Psoas muscle (tissue), 8 donors: ENCODE results near the gene RRAS2. TPM values are rescaled to one million over a fixed set of nuclear protein-coding genes. Genes with fewer than 3 reads are reported as not detected.

Source experiments
- ATAC-seq, 4 donors: fragments of 200-7000 bp; cut with Tn5 transposase; one replicate each; pipeline ENCODE4 v1.9.1; 2020; ENCODE audit warnings: moderate library complexity in 3 of 4, mild to moderate bottlenecking in 2 of 4
- DNase-seq, 2 donors: peaks; one replicate each; pipeline ENCODE4 v3.0.0-alpha.2; 2020
- H3K27ac ChIP-seq: fragments of 200-600 bp; one replicate; pipeline ENCODE4 v1.8.0; 2022
- H3K27me3 ChIP-seq, 3 donors: fragments of 200-600 bp in 1 of 3; one replicate each; pipeline versions ENCODE4 v1.6.1 to v1.8.0; 2013 to 2022; ENCODE audit warnings: low read length in 2 of 3, mild to moderate bottlenecking in 2 of 3, moderate library complexity in 1 of 3; ENCODE audit not compliant: insufficient read depth in 3 of 3
- H3K36me3 ChIP-seq, 2 donors: fragments of 200-600 bp in 1 of 2; one replicate each; pipeline versions ENCODE4 v1.6.1 to v1.8.0; 2013 to 2022; ENCODE audit warnings: low read depth in 1 of 2, mild to moderate bottlenecking in 1 of 2, moderate library complexity in 1 of 2; ENCODE audit not compliant: insufficient read depth in 1 of 2
- H3K4me1 ChIP-seq: fragments of 200-600 bp; one replicate; pipeline ENCODE4 v1.8.0; 2022
- H3K4me3 ChIP-seq: fragments of 200-600 bp; one replicate; pipeline ENCODE4 v1.8.0; 2022; ENCODE audit warnings: mild to moderate bottlenecking
- H3K9me3 ChIP-seq: fragments of 200-600 bp; one replicate; pipeline ENCODE4 v1.8.0; 2022
- CTCF ChIP-seq: fragments of 200-600 bp; IDR thresholded peaks from one replicate; pipeline ENCODE4 v1.8.0; 2022; ENCODE audit warnings: antibody characterized with exemption
- WGBS, 3 donors: extraction: QIAGEN DNeasy Blood & Tissue Kit; methylation state at CpG; one replicate each; pipeline versions ENCODE4 v1.1.6 to v1.1.7; 2013; 5-methylcytosine and 5-hydroxymethylcytosine counted together
- intact Hi-C, 2 donors: fragments of 100-400 bp; cut with DNase I; formaldehyde crosslinking; loops; one replicate each; pipeline versions ENCODE4 v1.11.0 to v1.14.2; 2022
- polyA plus RNA-seq, 3 donors: library from polyadenylated mRNA; stranded (reverse); fragments of 200-250 nt; gene quantifications; one replicate each; pipeline ENCODE4 v1.2.3, GENCODE V29; 2013
- total RNA-seq, 4 donors: library from RNA; stranded (reverse); fragmentation: NEBNext Ultra II Directional in 2 of 4; extraction: Animal tissue kit (Norgen Biotek cat#: 25700) in 2 of 4; gene quantifications; one replicate each; pipeline versions ENCODE4 v1.2.1 to v1.2.4, GENCODE V29; 2021 to 2023
- donor health status: healthy with polysubstance abuse.
- donor health status: DM: no; HTN: no; CAD: no; lungs with moderate emphysema.
- donor health status: Bipolar disorder and iron deficiency.
- donor health status: healthy.
- donor health status: DM: yes; HTN: yes; CAD: no.
- donor health status: DM: no; HTN: no; CAD: no.
- donor health status: DM: no; HTN: no; CAD: no.
- donor health status: DM: yes; HTN: yes; CAD: no.

The RRAS2 gene
- total and polyA plus RNA-seq, 7 donors, result 44.3 to 89.8 (median 54.0) TPM

GRCh38 chr11:14244926-14245325, 114.1 kb downstream of the RRAS2 start:
- Histone ChIP-seq H3K4me1 (no peaks in the 10 kb centered on the region), H3K27ac (no peak overlapping the region), H3K9me3 (no peaks in the 10 kb centered on the region), H3K36me3 (no peaks in the 10 kb centered on the region), H3K4me3 (no peak overlapping the region), H3K27me3 (no peaks in the 10 kb centered on the region)
- no peak for DNase-seq
- no peak for ATAC-seq
- WGBS, 3 donors, result 89 to 92% (median 90%) methylated on average over 8 of the region's 8 CpGs
- intact Hi-C loops, result loop anchor here in 1 of 2 donors (5.0 kb wide), 1 partner anchor 473 kb away; no protein-coding TSS in a partner anchor
- no peak for TF ChIP-seq CTCF

- ATAC-seq, result no peak
- Histone ChIP-seq H3K27me3 (no peaks in the 10 kb centered on the region), H3K36me3 (no peaks in the 10 kb centered on the region), H3K9me3 (no peaks in the 10 kb centered on the region), H3K4me3 (no peak overlapping the region), H3K4me1 (no peaks in the 10 kb centered on the region), H3K27ac (no peak overlapping the region)
- no peak for TF ChIP-seq CTCF
- intact Hi-C loops, result no loop called here
- no peak for DNase-seq
- WGBS, 3 donors, result 49 to 80% (median 72%) methylated on average over 4 of the region's 4 CpGs
These were observed 116.2 kb downstream of the RRAS2 start for GRCh38 chr11:14242733-14243132.

GRCh38 chr11:14242187-14242586, 116.8 kb downstream of the RRAS2 start:
- 27 to 44% (median 35%) methylated on average over 4 of the region's 4 CpGs for WGBS, 3 donors
- Histone ChIP-seq H3K4me1 (no peaks in the 10 kb centered on the region), H3K27ac (no peak overlapping the region), H3K36me3 (no peaks in the 10 kb centered on the region), H3K9me3 (no peaks in the 10 kb centered on the region), H3K27me3 (no peaks in the 10 kb centered on the region), H3K4me3 (no peak overlapping the region)
- ATAC-seq, result no peak
- TF ChIP-seq CTCF, result no peak
- DNase-seq, result no peak
- intact Hi-C loops, result no loop called here

- Histone ChIP-seq H3K36me3 (no peaks in the 10 kb centered on the region), H3K27ac (no peak overlapping the region), H3K4me1 (no peaks in the 10 kb centered on the region), H3K27me3 (no peaks in the 10 kb centered on the region), H3K9me3 (no peaks in the 10 kb centered on the region), H3K4me3 (no peak overlapping the region)
- TF ChIP-seq CTCF, result no peak
- no peak for ATAC-seq
- intact Hi-C loops, result no loop called here
- WGBS, 3 donors, result 91 to 93% (median 93%) methylated on average over 4 of the region's 4 CpGs
- no peak for DNase-seq
These were observed 118.0 kb downstream of the RRAS2 start for GRCh38 chr11:14240951-14241350.

GRCh38 chr11:14240221-14240620, 118.8 kb downstream of the RRAS2 start:
- no peak overlapping the region for H3K4me3 ChIP-seq
- H3K36me3 ChIP-seq, result no peaks in the 10 kb centered on the region
- intact Hi-C loops, result no loop called here
- no peaks in the 10 kb centered on the region for H3K9me3 ChIP-seq
- H3K27ac ChIP-seq, result no peak overlapping the region
- no peaks in the 10 kb centered on the region for H3K4me1 ChIP-seq
- TF ChIP-seq CTCF, result no peak
- ATAC-seq, result no peak
- peaks cover 0 to under 1% (median 0%) of the 10 kb centered on the region in 3 donors for H3K27me3 ChIP-seq
- DNase-seq, result no peak
